ENCODE data around the gene LRRC42. TPM values are rescaled to one million over a fixed set of nuclear protein-coding genes. Genes with fewer than 3 reads are reported as not detected.
"Not testable (repeated sequence)": the region's sequence is repeated elsewhere in the genome, so short reads cannot be mapped to it uniquely, and the experiment has no call there.

The LRRC42 gene
- total and polyA plus RNA-seq, 10 of the 15 experiments (the other 5 are each of a cell fraction or from before 2014, with no cell fraction given) = 11.0 to 34.4 (median 23.0) TPM

DNA sequence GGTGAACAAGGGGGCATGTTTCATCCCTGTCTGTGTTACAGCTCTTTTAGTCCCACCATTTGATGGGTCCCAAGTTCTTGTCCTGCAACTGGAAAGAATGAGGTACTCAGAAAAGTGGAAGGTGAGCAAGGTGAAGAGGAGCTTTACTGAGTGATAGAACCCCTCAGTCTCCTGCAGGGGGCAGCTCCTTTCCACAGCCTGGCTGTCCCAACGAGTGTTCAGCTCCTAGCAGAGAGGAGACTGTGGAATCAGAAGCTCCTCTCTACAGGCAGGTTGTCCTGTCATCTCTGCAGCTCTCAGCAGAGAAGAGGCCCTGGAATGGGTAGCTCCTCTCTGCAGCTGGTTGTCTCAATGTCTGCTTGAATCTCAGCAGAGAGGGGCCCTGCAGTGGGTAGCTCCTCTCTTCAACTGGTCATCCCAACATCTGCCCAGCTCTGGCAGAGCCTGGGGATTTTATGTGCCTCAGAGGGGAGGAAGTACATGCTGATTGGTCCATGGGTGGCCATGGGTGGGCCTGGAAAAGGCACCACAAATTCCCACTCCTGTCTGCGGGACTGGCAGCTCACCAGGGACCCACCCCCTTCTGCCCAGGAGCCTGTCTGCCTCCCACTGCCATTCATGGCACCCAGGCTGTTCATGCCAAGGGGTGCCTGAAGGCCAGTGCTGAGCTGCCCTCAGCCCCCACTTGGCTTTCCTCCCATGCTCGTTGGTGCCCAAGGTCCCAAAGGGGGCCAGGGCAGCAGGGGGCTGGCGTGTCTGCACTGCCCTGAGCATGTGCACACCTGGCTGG, 46.1 kb downstream of the LRRC42 start:
- SMC1A ChIA-PET (ENCODE audit: uncharacterized antibody, unreplicated experiment) = interaction anchor here (1.0 kb wide), 1 partner anchor 56 kb away, joined by 3 read pairs; no protein-coding TSS in a partner anchor
- H4K20me1 ChIP-seq (ENCODE audit: control insufficient read depth, insufficient read depth) = no peaks in the 10 kb centered on the region
- no peaks in the 10 kb centered on the region for H3K36me3 ChIP-seq (ENCODE audit: control insufficient read depth in 2 of 2, insufficient read depth in 2 of 2, low read length in 1 of 2)
- H3K27me3 ChIP-seq (replicated peaks in 1 of 2; ENCODE audit: control insufficient read depth in 2 of 2, insufficient read depth in 2 of 2, low read length in 1 of 2) = no peaks in the 10 kb centered on the region
- H3K4me3 ChIP-seq = no peak overlapping the region
- no peak overlapping the region for H3K9ac ChIP-seq (ENCODE audit: control insufficient read depth, insufficient read depth, low read length)
- TF ChIP-seq ZNF217 (IDR thresholded peaks at IDR 0.05) (no peak), HDAC2 (IDR thresholded peaks at IDR 0.05) (no peak), NFYA (IDR thresholded peaks at IDR 0.05; ENCODE audit: borderline replicate concordance, low read depth, low read length) (no peak), SUZ12 (IDR thresholded peaks at IDR 0.05; ENCODE audit: unreplicated experiment) (no peak), TARDBP (IDR thresholded peaks at IDR 0.05; ENCODE audit: borderline replicate concordance) (no peak)
- no peaks in the 10 kb centered on the region for H3K79me2 ChIP-seq (ENCODE audit: control insufficient read depth, insufficient read depth, low read length)
- intact Hi-C loops (cut with micrococcal nuclease; ENCODE audit: unreplicated experiment) = no loop called here
- POLR2A ChIA-PET = no interaction called here
- H2AFZ ChIP-seq (ENCODE audit: control insufficient read depth, low read depth, low read length) = no peak overlapping the region
- H3K9me3 ChIP-seq (replicated peaks; ENCODE audit: control insufficient read depth, insufficient read depth, low read length) = peaks cover 2% of the 10 kb centered on the region; the same call in 1 of the 3 replicates
- CTCF ChIA-PET = interaction anchor here (0.5 to 1.3 kb wide), 2 partner anchors 9 to 394 kb away, joined by 3 read pairs; no protein-coding TSS in a partner anchor
- BruUV-seq (replicated peaks) = no TSS peak
- RAD21 ChIA-PET (ENCODE audit: unreplicated experiment) = no interaction called here
- H3K27ac ChIP-seq (ENCODE audit: control insufficient read depth, insufficient read depth) = no peak overlapping the region
- in situ Hi-C loops (cut with MboI) = no loop called here
- DNase-seq (ENCODE audit: low read depth, low spot score) = no peak
- no peak for ATAC-seq
- no peak overlapping the region for H3K4me2 ChIP-seq (ENCODE audit: control insufficient read depth, insufficient read depth)
- 9% methylated on average over 4 of the region's 4 CpGs for WGBS (ENCODE audit: insufficient coverage, insufficient replicate concordance, low lambda C conversion rate, missing lambda C conversion rate)
- no peaks in the 10 kb centered on the region for H3K4me1 ChIP-seq (ENCODE audit: control insufficient read depth, insufficient read depth, low read length)
- FAIRE-seq = no peak

DNA sequence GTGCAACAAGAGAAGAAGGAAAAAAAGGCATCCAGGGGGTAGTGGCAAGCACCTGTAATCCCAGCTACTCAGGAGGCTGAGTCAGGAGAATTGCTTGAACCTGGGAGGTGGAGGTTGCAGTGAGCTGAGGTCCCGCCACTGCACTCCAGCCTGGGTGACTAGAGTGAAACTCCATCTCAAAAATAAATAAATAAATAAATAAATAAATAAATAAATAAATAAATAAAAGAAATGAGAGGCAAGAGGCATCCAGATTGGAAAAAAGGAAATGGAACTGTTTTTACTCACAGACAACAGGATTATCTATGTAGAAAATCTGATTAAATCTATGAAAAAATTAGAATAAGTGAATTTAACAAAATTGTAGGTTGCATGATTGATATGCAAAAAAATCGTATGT, 48.4 kb downstream of the LRRC42 start:
- CTCF ChIA-PET; H3K4me2 ChIP-seq (ENCODE audit: control insufficient read depth, insufficient read depth); RAD21 ChIA-PET (ENCODE audit: unreplicated experiment); H2AFZ ChIP-seq (ENCODE audit: control insufficient read depth, low read depth, low read length); FAIRE-seq; in situ Hi-C loops (cut with MboI); H3K27ac ChIP-seq (ENCODE audit: control insufficient read depth, insufficient read depth); ATAC-seq; DNase-seq (ENCODE audit: low read depth, low spot score); H3K4me1 ChIP-seq (ENCODE audit: control insufficient read depth, insufficient read depth, low read length); H3K4me3 ChIP-seq; BruUV-seq (replicated peaks); intact Hi-C loops (cut with micrococcal nuclease; ENCODE audit: unreplicated experiment); H4K20me1 ChIP-seq (ENCODE audit: control insufficient read depth, insufficient read depth); POLR2A ChIA-PET; H3K27me3 ChIP-seq (replicated peaks in 1 of 2; ENCODE audit: control insufficient read depth in 2 of 2, insufficient read depth in 2 of 2, low read length in 1 of 2); H3K79me2 ChIP-seq (ENCODE audit: control insufficient read depth, insufficient read depth, low read length); H3K9ac ChIP-seq (ENCODE audit: control insufficient read depth, insufficient read depth, low read length); SMC1A ChIA-PET (ENCODE audit: uncharacterized antibody, unreplicated experiment); H3K36me3 ChIP-seq (ENCODE audit: control insufficient read depth in 2 of 2, insufficient read depth in 2 of 2, low read length in 1 of 2); H3K9me3 ChIP-seq (replicated peaks; ENCODE audit: control insufficient read depth, insufficient read depth, low read length): not testable (repeated sequence)
- 0% methylated on average over 2 of the region's 2 CpGs for WGBS (ENCODE audit: insufficient coverage, insufficient replicate concordance, low lambda C conversion rate, missing lambda C conversion rate)
